HUES6 (cell line): Measurements from ENCODE around the gene SRP54.
"Not testable (repeated sequence)": the region's sequence is repeated elsewhere in the genome, so short reads cannot be mapped to it uniquely, and the experiment has no call there.

Source experiments
- H3K27ac ChIP-seq: 2 replicates; pipeline ENCODE4 v1.7.0; 2013; ENCODE audit warnings: low read depth, mild to moderate bottlenecking, low read length, inconsistent platforms
- H3K27me3 ChIP-seq: 2 replicates; pipeline ENCODE4 v1.6.1; 2013; ENCODE audit warnings: low read length; ENCODE audit not compliant: control insufficient read depth, insufficient read depth
- H3K36me3 ChIP-seq: 2 replicates; pipeline ENCODE4 v1.6.1; 2013; ENCODE audit warnings: low read length; ENCODE audit not compliant: control insufficient read depth, insufficient read depth
- H3K4me1 ChIP-seq: 2 replicates; pipeline ENCODE4 v1.6.1; 2013; ENCODE audit warnings: low read length; ENCODE audit not compliant: control insufficient read depth, insufficient read depth
- H3K4me3 ChIP-seq: 2 replicates; pipeline ENCODE4 v1.5.1; 2013; ENCODE audit warnings: low read depth, low read length
- H3K9ac ChIP-seq: one replicate; pipeline ENCODE4 v1.6.1; 2013; ENCODE audit warnings: mild to moderate bottlenecking, low read length
- H3K9me3 ChIP-seq: 2 replicates; pipeline ENCODE4 v1.6.1; 2013; ENCODE audit warnings: low read depth, low read length; ENCODE audit not compliant: control insufficient read depth, insufficient read depth

The SRP54 gene

GRCh38 chr14:35046751-35047536, 64.2 kb downstream of the SRP54 start:
- no peaks in the 10 kb centered on the region for H3K4me1 ChIP-seq
- H3K4me3 ChIP-seq, result peak overlapping the region; percentile 83

GRCh38 chr14:35047976-35048513, 65.3 kb downstream of the SRP54 start:
- Histone ChIP-seq H3K4me1 (no peaks in the 10 kb centered on the region), H3K4me3 (no peak overlapping the region), H3K27ac (no peak overlapping the region)

More at GRCh38 chr14:35046751-35047536, 64.2 kb downstream of the SRP54 start:
- H3K36me3 ChIP-seq, result peaks cover 7% of the 10 kb centered on the region
- no peaks in the 10 kb centered on the region for H3K27me3 ChIP-seq
- H3K9ac ChIP-seq, result peak overlapping the region; percentile 78
- no peaks in the 10 kb centered on the region for H3K9me3 ChIP-seq
- peak overlapping the region; percentile 22; the same call in 1 of the 2 replicates for H3K27ac ChIP-seq

GRCh38 chr14:35050652-35051051, 67.9 kb downstream of the SRP54 start:
- Histone ChIP-seq H3K27me3 (no peaks in the 10 kb centered on the region), H3K4me3 (no peak overlapping the region), H3K27ac (no peak overlapping the region), H3K4me1 (no peaks in the 10 kb centered on the region), H3K9me3 (no peaks in the 10 kb centered on the region), H3K36me3 (peaks cover 12% of the 10 kb centered on the region), H3K9ac (no peak overlapping the region)

More at GRCh38 chr14:35047976-35048513, 65.3 kb downstream of the SRP54 start:
- H3K27me3 ChIP-seq, result no peaks in the 10 kb centered on the region
- no peaks in the 10 kb centered on the region for H3K9me3 ChIP-seq
- no peak overlapping the region for H3K9ac ChIP-seq
- H3K36me3 ChIP-seq, result peaks cover 8% of the 10 kb centered on the region

GRCh38 chr14:35051796-35052195, 69.0 kb downstream of the SRP54 start:
- Histone ChIP-seq H3K4me1 (no peaks in the 10 kb centered on the region), H3K27ac (no peak overlapping the region), H3K9ac (no peak overlapping the region), H3K4me3 (no peak overlapping the region), H3K9me3 (no peaks in the 10 kb centered on the region), H3K27me3 (no peaks in the 10 kb centered on the region), H3K36me3 (peaks cover 15% of the 10 kb centered on the region)

- Histone ChIP-seq H3K9ac (no peak overlapping the region), H3K4me1 (no peaks in the 10 kb centered on the region), H3K36me3 (peaks cover 15% of the 10 kb centered on the region), H3K27ac (no peak overlapping the region), H3K27me3 (no peaks in the 10 kb centered on the region), H3K4me3 (no peak overlapping the region), H3K9me3 (no peaks in the 10 kb centered on the region)
Observed at GRCh38 chr14:35052637-35053036, 69.8 kb downstream of the SRP54 start.

- Histone ChIP-seq H3K36me3 (peaks cover 14% of the 10 kb centered on the region), H3K4me1 (peaks cover 13% of the 10 kb centered on the region), H3K27ac (peak overlapping the region; percentile 28; the same call in 1 of the 2 replicates), H3K4me3 (peak overlapping the region; percentile 8; the same call in 1 of the 2 replicates)
- H3K9ac ChIP-seq, H3K9me3 ChIP-seq, H3K27me3 ChIP-seq: not testable (repeated sequence)
Observed at GRCh38 chr14:35061113-35061791, 78.5 kb downstream of the SRP54 start.

GRCh38 chr14:35065731-35066130, 82.9 kb downstream of the SRP54 start:
- not testable (repeated sequence) for H3K4me1 ChIP-seq, H3K4me3 ChIP-seq, H3K9ac ChIP-seq, H3K27me3 ChIP-seq, H3K36me3 ChIP-seq, H3K9me3 ChIP-seq, H3K27ac ChIP-seq

- Histone ChIP-seq H3K27ac (no peak overlapping the region), H3K9me3 (no peaks in the 10 kb centered on the region), H3K4me3 (no peak overlapping the region), H3K36me3 (peaks cover 8% of the 10 kb centered on the region), H3K4me1 (no peaks in the 10 kb centered on the region), H3K27me3 (no peaks in the 10 kb centered on the region), H3K9ac (no peak overlapping the region)
Observed at GRCh38 chr14:35068238-35069012, 85.6 kb downstream of the SRP54 start.

GRCh38 chr14:35072226-35072625, 89.4 kb downstream of the SRP54 start:
- Histone ChIP-seq H3K9ac (no peak overlapping the region), H3K4me1 (no peaks in the 10 kb centered on the region), H3K4me3 (no peak overlapping the region), H3K27me3 (no peaks in the 10 kb centered on the region), H3K9me3 (no peaks in the 10 kb centered on the region), H3K27ac (no peak overlapping the region), H3K36me3 (peaks cover 10% of the 10 kb centered on the region)

- no peaks in the 10 kb centered on the region for H3K4me1 ChIP-seq
- no peak overlapping the region for H3K4me3 ChIP-seq
- no peaks in the 10 kb centered on the region for H3K9me3 ChIP-seq
- H3K36me3 ChIP-seq, result peaks cover 15% of the 10 kb centered on the region
- no peak overlapping the region for H3K27ac ChIP-seq
- H3K9ac ChIP-seq, result no peak overlapping the region
- no peaks in the 10 kb centered on the region for H3K27me3 ChIP-seq
Observed at GRCh38 chr14:35073486-35073885, 90.7 kb downstream of the SRP54 start.
